Type B pancreatic cell (in vitro differentiated cells): ENCODE measurements around the gene RPS19BP1. TPM values are rescaled to one million over a fixed set of nuclear protein-coding genes. Genes with fewer than 3 reads are reported as not detected.

Experiments used
- DNase-seq: peaks from one replicate; pipeline ENCODE4 v3.0.0; 2021; ENCODE audit warnings: mixed read lengths; ENCODE audit not compliant: unreplicated experiment; ENCODE audit errors: extremely low spot score
- H3K27ac Mint-ChIP-seq: 2 replicates; pipeline ENCODE4 v1.8.0; 2021; ENCODE audit warnings: mild to moderate bottlenecking, mixed read lengths
- H3K27me3 Mint-ChIP-seq: 2 replicates; pipeline ENCODE4 v1.8.0; 2021; ENCODE audit warnings: mixed read lengths
- H3K36me3 Mint-ChIP-seq: 2 replicates; pipeline ENCODE4 v1.8.0; 2021; ENCODE audit warnings: mixed read lengths
- H3K4me1 Mint-ChIP-seq: one replicate; pipeline ENCODE4 v1.8.0; 2021; ENCODE audit warnings: mixed read lengths; ENCODE audit not compliant: unreplicated experiment
- H3K4me3 Mint-ChIP-seq: 2 replicates; pipeline ENCODE4 v1.8.0; 2021; ENCODE audit warnings: mild to moderate bottlenecking, mixed read lengths
- H3K9me3 Mint-ChIP-seq: 2 replicates; pipeline ENCODE4 v1.8.0; 2021; ENCODE audit warnings: mixed read lengths
- CTCF ChIP-seq: fragments of 200-600 bp; sonication (generic); conservative IDR thresholded peaks from 2 replicates; pipeline ENCODE4 v1.5.0; 2021; ENCODE audit warnings: antibody characterized with exemption, mild to moderate bottlenecking
- total RNA-seq: library from RNA; stranded (reverse); gene quantifications from 2 replicates; pipeline ENCODE4 v1.2.1, GENCODE V29; 2021; ENCODE audit warnings: low replicate concordance

The RPS19BP1 gene
- total RNA-seq, 1 donor from 2014 or later: 52.3 TPM

- no peak for DNase-seq
- Mint-ChIP-seq H3K4me3 (no peak overlapping the region), H3K27ac (no peak overlapping the region), H3K27me3 (no peaks in the 10 kb centered on the region), H3K9me3 (no peaks in the 10 kb centered on the region), H3K36me3 (no peaks in the 10 kb centered on the region), H3K4me1 (peaks cover 12% of the 10 kb centered on the region)
- no peak for TF ChIP-seq CTCF
Observed at GRCh38 chr22:39479254-39479653, 53.3 kb downstream of the RPS19BP1 start.

Other genes with a start within 250 kb of the RPS19BP1 start
- gene RPL3, start 213.1 kb downstream of the RPS19BP1 start, total RNA-seq: 2,337 and 2,431 TPM in 2 replicates
- gene SYNGR1, start 182.8 kb downstream of the RPS19BP1 start, total RNA-seq: 41.4 and 47.9 TPM in 2 replicates
- 26.0 and 31.0 TPM in 2 replicates for gene TAB1, start 133.0 kb downstream of the RPS19BP1 start, total RNA-seq
- gene MGAT3, start 75.7 kb downstream of the RPS19BP1 start, total RNA-seq: 47.0 and 115 TPM in 2 replicates
- 35.0 and 35.5 TPM in 2 replicates for gene MIEF1, start 30.5 kb downstream of the RPS19BP1 start, total RNA-seq
- gene ATF4, start 12.2 kb downstream of the RPS19BP1 start, total RNA-seq: 315 and 398 TPM in 2 replicates
- 0.60 and 1.1 TPM in 2 replicates for gene CACNA1I, start 38.0 kb upstream of the RPS19BP1 start, total RNA-seq